ENCODE data around the gene BICDL1. TPM values are rescaled to one million over a fixed set of nuclear protein-coding genes. Genes with fewer than 3 reads are reported as not detected.
A peak's percentile ranks its signal among the peaks of the same experiment; 100 is the strongest.
"Not testable (repeated sequence)": the region's sequence is repeated elsewhere in the genome, so short reads cannot be mapped to it uniquely, and the experiment has no call there.

The BICDL1 gene
- total RNA-seq, 1 donor from 2014 or later, result 136 TPM

GRCh38 chr12:119980702-119981101 lies 8.3 kb upstream of the BICDL1 start:
- not testable (repeated sequence) for H3K4me3 Mint-ChIP-seq

GRCh38 chr12:119989361-119989730 lies 310 bp downstream of the BICDL1 start:
- H3K27ac Mint-ChIP-seq, result peak overlapping the region; percentile 44
- peaks cover 10% of the 10 kb centered on the region for H3K27me3 Mint-ChIP-seq (ENCODE audit: insufficient read depth)
- H3K9me3 Mint-ChIP-seq, result no peaks in the 10 kb centered on the region
- peaks cover 52% of the 10 kb centered on the region for H3K4me1 Mint-ChIP-seq (ENCODE audit: low read depth)
- H3K4me3 Mint-ChIP-seq, result peak overlapping the region; percentile 70
- DNase-seq (ENCODE audit: low spot score), result no peak
- peaks cover 35% of the 10 kb centered on the region for H3K36me3 Mint-ChIP-seq (ENCODE audit: low read depth)
- intact Hi-C loops (cut with micrococcal nuclease), result loop anchor here (1.0 kb wide), 2 partner anchors 112 to 212 kb away; partner anchors contain the start of genes CIT and RPLP0

More at GRCh38 chr12:119980702-119981101, 8.3 kb upstream of the BICDL1 start:
- H3K4me1 Mint-ChIP-seq (ENCODE audit: low read depth), result peaks cover 11% of the 10 kb centered on the region
- H3K9me3 Mint-ChIP-seq; H3K36me3 Mint-ChIP-seq (ENCODE audit: low read depth); DNase-seq (ENCODE audit: low spot score); H3K27me3 Mint-ChIP-seq (ENCODE audit: insufficient read depth): not testable (repeated sequence)
- intact Hi-C loops (cut with micrococcal nuclease), result loop anchor here (1.0 to 5.0 kb wide), 6 partner anchors 8 to 313 kb away; partner anchors contain the start of gene PRKAB1
- H3K27ac Mint-ChIP-seq, result peak overlapping the region; percentile 40

- Mint-ChIP-seq H3K4me1 (ENCODE audit: low read depth) (peaks cover 52% of the 10 kb centered on the region), H3K27ac (peak overlapping the region; percentile 95), H3K4me3 (peak overlapping the region; percentile 94), H3K27me3 (ENCODE audit: insufficient read depth) (peaks cover 5% of the 10 kb centered on the region), H3K36me3 (ENCODE audit: low read depth) (peaks cover 39% of the 10 kb centered on the region), H3K9me3 (no peaks in the 10 kb centered on the region)
- peak; percentile 76 for DNase-seq (ENCODE audit: low spot score)
- intact Hi-C loops (cut with micrococcal nuclease), result loop anchor here (1.0 kb wide), 2 partner anchors 113 to 211 kb away; partner anchors contain the start of genes CIT and RPLP0
These were observed 820 bp downstream of the BICDL1 start for GRCh38 chr12:119989731-119990381.

GRCh38 chr12:119990382-119990874 lies 1.4 kb downstream of the BICDL1 start:
- Mint-ChIP-seq H3K4me3 (peak overlapping the region; percentile 94), H3K27me3 (ENCODE audit: insufficient read depth) (peaks cover 5% of the 10 kb centered on the region), H3K9me3 (no peaks in the 10 kb centered on the region), H3K36me3 (ENCODE audit: low read depth) (peaks cover 42% of the 10 kb centered on the region), H3K4me1 (ENCODE audit: low read depth) (peaks cover 52% of the 10 kb centered on the region), H3K27ac (peak overlapping the region; percentile 95)
- no peak for DNase-seq (ENCODE audit: low spot score)
- intact Hi-C loops (cut with micrococcal nuclease), result no loop called here

- H3K9me3 Mint-ChIP-seq, result no peaks in the 10 kb centered on the region
- no peak for DNase-seq (ENCODE audit: low spot score)
- peak overlapping the region; percentile 94 for H3K4me3 Mint-ChIP-seq
- no peaks in the 10 kb centered on the region for H3K27me3 Mint-ChIP-seq (ENCODE audit: insufficient read depth)
- intact Hi-C loops (cut with micrococcal nuclease), result no loop called here
- peaks cover 59% of the 10 kb centered on the region for H3K4me1 Mint-ChIP-seq (ENCODE audit: low read depth)
- H3K36me3 Mint-ChIP-seq (ENCODE audit: low read depth), result peaks cover 55% of the 10 kb centered on the region
- peak overlapping the region; percentile 56 for H3K27ac Mint-ChIP-seq
These were observed 3.2 kb downstream of the BICDL1 start for GRCh38 chr12:119992129-119992705.

- H3K27me3 Mint-ChIP-seq (ENCODE audit: insufficient read depth), result no peaks in the 10 kb centered on the region
- H3K4me3 Mint-ChIP-seq, result no peak overlapping the region
- H3K27ac Mint-ChIP-seq, result no peak overlapping the region
- intact Hi-C loops (cut with micrococcal nuclease), result no loop called here
- peaks cover 74% of the 10 kb centered on the region for H3K36me3 Mint-ChIP-seq (ENCODE audit: low read depth)
- H3K9me3 Mint-ChIP-seq, result no peaks in the 10 kb centered on the region
- H3K4me1 Mint-ChIP-seq (ENCODE audit: low read depth), result peaks cover 56% of the 10 kb centered on the region
- no peak for DNase-seq (ENCODE audit: low spot score)
These were observed 6.0 kb downstream of the BICDL1 start for GRCh38 chr12:119994892-119995658.

GRCh38 chr12:119996417-119996816 lies 7.4 kb downstream of the BICDL1 start:
- peak overlapping the region; percentile 37 for H3K27ac Mint-ChIP-seq
- H3K9me3 Mint-ChIP-seq, result no peaks in the 10 kb centered on the region

GRCh38 chr12:119998471-119999245 lies 9.6 kb downstream of the BICDL1 start:
- Mint-ChIP-seq H3K27ac (peak overlapping the region; percentile 34), H3K4me3 (no peak overlapping the region), H3K9me3 (no peaks in the 10 kb centered on the region), H3K36me3 (ENCODE audit: low read depth) (peaks cover 69% of the 10 kb centered on the region), H3K4me1 (ENCODE audit: low read depth) (peaks cover 37% of the 10 kb centered on the region), H3K27me3 (ENCODE audit: insufficient read depth) (no peaks in the 10 kb centered on the region)
- intact Hi-C loops (cut with micrococcal nuclease), result loop anchor here (1.0 kb wide), 1 partner anchor 7 kb away; no protein-coding TSS in a partner anchor
- DNase-seq (ENCODE audit: low spot score), result no peak

More at GRCh38 chr12:119996417-119996816, 7.4 kb downstream of the BICDL1 start:
- Mint-ChIP-seq H3K27me3 (ENCODE audit: insufficient read depth) (no peaks in the 10 kb centered on the region), H3K36me3 (ENCODE audit: low read depth) (peaks cover 73% of the 10 kb centered on the region), H3K4me1 (ENCODE audit: low read depth) (peaks cover 51% of the 10 kb centered on the region), H3K4me3 (no peak overlapping the region)
- intact Hi-C loops (cut with micrococcal nuclease), result no loop called here
- no peak for DNase-seq (ENCODE audit: low spot score)

- no peak for DNase-seq (ENCODE audit: low spot score)
- Mint-ChIP-seq H3K36me3 (ENCODE audit: low read depth) (peaks cover 61% of the 10 kb centered on the region), H3K4me3 (no peak overlapping the region), H3K27me3 (ENCODE audit: insufficient read depth) (no peaks in the 10 kb centered on the region), H3K9me3 (no peaks in the 10 kb centered on the region), H3K27ac (no peak overlapping the region), H3K4me1 (ENCODE audit: low read depth) (peaks cover 40% of the 10 kb centered on the region)
- intact Hi-C loops (cut with micrococcal nuclease), result no loop called here
These were observed 11.5 kb downstream of the BICDL1 start for GRCh38 chr12:120000556-120000955.

GRCh38 chr12:120006258-120006975 lies 17.4 kb downstream of the BICDL1 start:
- Mint-ChIP-seq H3K4me3 (peak overlapping the region; percentile 66), H3K4me1 (ENCODE audit: low read depth) (peaks cover 69% of the 10 kb centered on the region), H3K27me3 (ENCODE audit: insufficient read depth) (no peaks in the 10 kb centered on the region), H3K27ac (peak overlapping the region; percentile 99), H3K36me3 (ENCODE audit: low read depth) (peaks cover 49% of the 10 kb centered on the region), H3K9me3 (no peaks in the 10 kb centered on the region)
- peak; percentile 42 for DNase-seq (ENCODE audit: low spot score)
- intact Hi-C loops (cut with micrococcal nuclease), result loop anchor here (1.0 to 2.0 kb wide), 2 partner anchors 26 to 286 kb away; partner anchors contain the start of gene RNU4-1

- peak; percentile 67 for DNase-seq (ENCODE audit: low spot score)
- Mint-ChIP-seq H3K27me3 (ENCODE audit: insufficient read depth) (no peaks in the 10 kb centered on the region), H3K36me3 (ENCODE audit: low read depth) (peaks cover 49% of the 10 kb centered on the region), H3K9me3 (no peaks in the 10 kb centered on the region), H3K27ac (peak overlapping the region; percentile 99), H3K4me3 (peak overlapping the region; percentile 66), H3K4me1 (ENCODE audit: low read depth) (peaks cover 75% of the 10 kb centered on the region)
- intact Hi-C loops (cut with micrococcal nuclease), result loop anchor here (1.0 to 2.0 kb wide), 3 partner anchors 8 to 286 kb away; partner anchors contain the start of gene RNU4-1
These were observed 18.2 kb downstream of the BICDL1 start for GRCh38 chr12:120007272-120007671.

Measured in activated T-helper 1 cell treated with anti-CD3 and anti-CD28 coated beads, Interleukin-12 subunit alpha, Interleukin-12 subunit beta, Interleukin-2, Interleukin-4 antibody, amounts not matched to agents 30 ng/mL and 10 ng/mL and 1 ng/mL, durations not matched to agents 14 hours and 24 hours and 36 hours (primary cell).